ENCODE results near the gene ZCCHC13. TPM values are rescaled to one million over a fixed set of nuclear protein-coding genes. Genes with fewer than 3 reads are reported as not detected.
"Not testable (repeated sequence)": the region's sequence is repeated elsewhere in the genome, so short reads cannot be mapped to it uniquely, and the experiment has no call there.

The ZCCHC13 gene
- total RNA-seq, 4 donors from 2014 or later, result not detected

- 79 to 88% methylated on average over 1 to 4 of the region's 4 CpGs for WGBS, 2 donors
- H3K9me3 ChIP-seq, result no peaks in the 10 kb centered on the region
- H3K4me3 ChIP-seq, result no peak overlapping the region
- H3K36me3 ChIP-seq, result no peaks in the 10 kb centered on the region
- no peak for DNase-seq (ENCODE audit: low spot score in 2 of 2)
- peaks cover 0 to 7% of the 10 kb centered on the region in 2 donors for H3K27me3 ChIP-seq
- TF ChIP-seq, protein P1, sequence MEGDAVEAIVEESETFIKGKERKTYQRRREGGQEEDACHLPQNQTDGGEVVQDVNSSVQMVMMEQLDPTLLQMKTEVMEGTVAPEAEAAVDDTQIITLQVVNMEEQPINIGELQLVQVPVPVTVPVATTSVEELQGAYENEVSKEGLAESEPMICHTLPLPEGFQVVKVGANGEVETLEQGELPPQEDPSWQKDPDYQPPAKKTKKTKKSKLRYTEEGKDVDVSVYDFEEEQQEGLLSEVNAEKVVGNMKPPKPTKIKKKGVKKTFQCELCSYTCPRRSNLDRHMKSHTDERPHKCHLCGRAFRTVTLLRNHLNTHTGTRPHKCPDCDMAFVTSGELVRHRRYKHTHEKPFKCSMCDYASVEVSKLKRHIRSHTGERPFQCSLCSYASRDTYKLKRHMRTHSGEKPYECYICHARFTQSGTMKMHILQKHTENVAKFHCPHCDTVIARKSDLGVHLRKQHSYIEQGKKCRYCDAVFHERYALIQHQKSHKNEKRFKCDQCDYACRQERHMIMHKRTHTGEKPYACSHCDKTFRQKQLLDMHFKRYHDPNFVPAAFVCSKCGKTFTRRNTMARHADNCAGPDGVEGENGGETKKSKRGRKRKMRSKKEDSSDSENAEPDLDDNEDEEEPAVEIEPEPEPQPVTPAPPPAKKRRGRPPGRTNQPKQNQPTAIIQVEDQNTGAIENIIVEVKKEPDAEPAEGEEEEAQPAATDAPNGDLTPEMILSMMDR (IDR thresholded peaks at IDR 0.05), result no peak
- TF ChIP-seq EP300 (IDR thresholded peaks at IDR 0.05) (no peak), POLR2A (IDR thresholded peaks at IDR 0.05) (no peak)
- H3K4me1 ChIP-seq, result no peaks in the 10 kb centered on the region
- H3K27ac ChIP-seq, result no peak overlapping the region
Observed at GRCh38 chrX:74318672-74319071, 14.7 kb downstream of the ZCCHC13 start.

DNA sequence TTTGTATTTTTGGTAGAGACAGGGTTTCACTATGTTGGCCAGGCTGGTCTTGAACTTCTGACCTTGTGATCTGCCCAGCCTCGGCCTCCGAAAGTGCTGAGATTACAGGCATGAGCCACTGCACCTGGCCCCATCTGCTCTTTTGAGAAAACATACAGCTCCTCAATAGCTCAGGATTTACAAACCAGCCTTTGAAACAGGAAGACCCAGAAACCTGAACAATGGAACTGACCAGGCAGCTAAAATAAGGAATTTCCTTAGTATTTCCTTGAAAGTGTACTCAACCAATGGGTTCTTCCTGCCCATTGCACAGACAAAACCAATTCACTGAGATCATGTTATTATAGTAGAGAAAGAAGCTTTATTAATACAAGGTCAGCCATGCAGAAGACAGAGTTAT lies 15.3 kb downstream of the ZCCHC13 start:
- not testable (repeated sequence) for H3K4me1 ChIP-seq; H3K4me3 ChIP-seq; H3K9me3 ChIP-seq; H3K36me3 ChIP-seq; H3K27ac ChIP-seq; DNase-seq (ENCODE audit: low spot score in 2 of 2); H3K27me3 ChIP-seq
- 80 to 83% methylated on average over 2 of the region's 2 CpGs for WGBS, 2 donors

GRCh38 chrX:74321191-74321590 lies 17.2 kb downstream of the ZCCHC13 start:
- Histone ChIP-seq H3K27me3 (peaks cover 0 to 7% of the 10 kb centered on the region in 2 donors), H3K36me3 (no peaks in the 10 kb centered on the region), H3K4me3 (no peak overlapping the region), H3K4me1 (no peaks in the 10 kb centered on the region), H3K9me3 (no peaks in the 10 kb centered on the region), H3K27ac (no peak overlapping the region)
- TF ChIP-seq POLR2A (IDR thresholded peaks at IDR 0.05) (no peak), EP300 (IDR thresholded peaks at IDR 0.05) (no peak)
- TF ChIP-seq, protein P1 (IDR thresholded peaks at IDR 0.05), result no peak
- DNase-seq (ENCODE audit: low spot score in 2 of 2), result no peak
- 86 to 91% methylated on average over 26 to 27 of the region's 27 CpGs for WGBS, 2 donors

DNA sequence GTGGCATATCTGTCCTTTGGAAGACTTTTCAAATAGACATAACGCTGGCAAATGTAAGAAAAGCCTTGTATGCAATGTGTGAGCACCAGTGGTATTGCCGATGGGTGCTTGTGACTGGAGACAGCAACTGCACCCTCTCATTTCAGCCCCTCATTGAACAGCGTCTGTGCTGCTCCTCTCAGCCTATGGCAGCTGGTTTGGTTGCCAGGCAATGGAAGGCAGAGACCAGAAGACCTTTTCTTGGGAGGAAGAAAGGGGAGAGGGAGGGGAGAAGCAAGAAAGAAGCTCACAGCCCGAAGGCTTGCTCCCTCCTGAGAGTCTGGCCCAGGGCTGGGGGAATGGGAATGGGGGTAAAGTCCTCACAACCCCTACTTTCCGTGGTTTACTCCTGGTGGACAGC lies 20.2 kb downstream of the ZCCHC13 start:
- Histone ChIP-seq H3K9me3 (no peaks in the 10 kb centered on the region), H3K36me3 (no peaks in the 10 kb centered on the region), H3K4me3 (no peak overlapping the region), H3K27ac (no peak overlapping the region), H3K4me1 (no peaks in the 10 kb centered on the region), H3K27me3 (peaks cover 0 to 10% of the 10 kb centered on the region in 2 donors)
- TF ChIP-seq POLR2A (IDR thresholded peaks at IDR 0.05), result no peak
- TF ChIP-seq, protein P1 (IDR thresholded peaks at IDR 0.05), result no peak
- TF ChIP-seq EP300 (IDR thresholded peaks at IDR 0.05), result no peak
- no peak for DNase-seq (ENCODE audit: low spot score in 2 of 2)
- 53 to 66% methylated on average over 5 of the region's 5 CpGs for WGBS, 2 donors

DNA sequence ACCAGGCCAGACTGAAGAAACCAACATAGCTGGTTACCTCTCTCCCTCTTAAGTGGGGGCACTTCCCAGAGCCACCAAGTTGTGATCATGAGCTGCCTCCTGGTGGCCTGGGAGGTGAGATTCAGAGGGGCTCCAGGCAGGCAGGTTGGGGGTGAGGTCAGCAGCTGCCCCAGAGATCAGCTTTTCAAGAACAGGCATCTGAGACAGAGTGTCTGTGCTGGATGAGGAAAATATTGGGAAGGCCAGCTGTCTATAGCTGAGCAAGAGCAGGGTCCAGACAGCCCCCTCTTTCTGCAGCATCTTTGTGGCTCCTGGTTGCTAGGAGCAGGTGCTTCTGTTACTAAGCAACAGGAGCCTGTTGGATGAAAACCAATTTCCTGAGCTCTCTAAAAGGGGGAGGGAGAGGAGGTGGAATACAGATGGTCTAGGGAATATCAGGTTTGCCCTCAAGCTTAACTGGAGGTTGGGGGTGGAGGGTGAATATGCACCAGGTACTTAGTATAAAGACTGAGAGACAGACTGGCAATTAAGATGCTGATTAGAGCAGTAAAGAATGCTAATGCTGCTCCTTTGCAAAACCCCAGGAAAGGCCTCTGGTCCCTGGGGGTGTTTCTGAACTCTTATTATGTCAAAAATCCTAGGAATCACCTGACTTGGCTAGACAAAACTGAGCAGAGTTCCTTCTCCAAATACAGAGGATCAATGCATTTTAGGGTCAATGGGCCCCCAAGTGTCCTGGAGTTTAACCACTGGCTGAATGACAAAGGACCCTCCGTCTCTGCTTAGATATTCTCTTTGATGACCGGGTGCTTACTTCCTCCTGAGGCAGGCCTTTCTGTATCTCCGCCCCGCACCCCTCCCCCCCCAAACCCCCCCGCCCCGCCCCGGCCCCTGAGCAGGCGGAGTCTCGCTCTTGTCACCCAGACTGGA lies 21.4 kb downstream of the ZCCHC13 start:
- no peaks in the 10 kb centered on the region for H3K9me3 ChIP-seq
- H3K36me3 ChIP-seq, result no peaks in the 10 kb centered on the region
- no peak overlapping the region for H3K4me3 ChIP-seq
- no peaks in the 10 kb centered on the region for H3K4me1 ChIP-seq
- TF ChIP-seq, protein P1 (IDR thresholded peaks at IDR 0.05), result no peak
- TF ChIP-seq POLR2A (IDR thresholded peaks at IDR 0.05), result no peak
- no peak for TF ChIP-seq EP300 (IDR thresholded peaks at IDR 0.05)
- DNase-seq (ENCODE audit: low spot score in 2 of 2), result no peak
- H3K27me3 ChIP-seq, result peaks cover 0 to 13% of the 10 kb centered on the region in 2 donors
- H3K27ac ChIP-seq, result no peak overlapping the region
- 23 to 27% methylated on average over 5 to 6 of the region's 9 CpGs for whole genome bisulfite sequencing, 2 donors

Data from tibial nerve (tissue), 4 donors.